Panc1 (cell line): ENCODE measurements around the gene SBF1. TPM values are rescaled to one million over a fixed set of nuclear protein-coding genes. Genes with fewer than 3 reads are reported as not detected.

Experiments used
- ATAC-seq: fragments of 200-7000 bp; cut with Tn5 transposase; 2 replicates; pipeline ENCODE4 v1.9.1; 2020; ENCODE audit warnings: mild to moderate bottlenecking, moderate library complexity
- BruUV-seq: library from RNA; stranded (reverse); fragments of 400-500 nt; replicated peaks from 2 replicates; lab custom pipeline; 2021; lab: Mats Ljungman, UMichigan
- CTCF ChIA-PET: fragments of 300-600 bp; sonication (Branson Sonifier 250); formaldehyde crosslinking; loops from one replicate; lab custom pipeline; 2022; ENCODE audit warnings: antibody characterized with exemption; lab: Charles Lee
- POLR2A ChIA-PET: fragments of 300-600 bp; sonication (Branson Sonifier 250); formaldehyde crosslinking; loops from one replicate; lab custom pipeline; 2022; ENCODE audit warnings: antibody characterized with exemption; lab: Charles Lee
- DNase-seq: peaks from one replicate; pipeline ENCODE4 v3.0.0-alpha.2; 2010; ENCODE audit warnings: low read depth, low spot score
- H3K27ac ChIP-seq: 2 replicates; pipeline ENCODE4 v1.5.1; 2011; ENCODE audit warnings: mild to moderate bottlenecking, low read length, inconsistent platforms
- H3K27me3 ChIP-seq: fragments of 200-500 bp; sonication (Bioruptor generic); 2 replicates; pipeline ENCODE4 v1.6.0; 2014; ENCODE audit warnings: low read length, inconsistent platforms; ENCODE audit not compliant: control insufficient read depth, insufficient read depth
- H3K36me3 ChIP-seq: fragments of 200-500 bp; sonication (Bioruptor generic); 2 replicates; pipeline ENCODE4 v1.5.1; 2014; ENCODE audit warnings: inconsistent platforms, mild to moderate bottlenecking, low read length, moderate library complexity; ENCODE audit not compliant: control insufficient read depth, insufficient read depth
- H3K4me1 ChIP-seq: 2 replicates; pipeline ENCODE4 v1.5.1; 2011; ENCODE audit warnings: inconsistent platforms, mild to moderate bottlenecking, low read length, moderate library complexity; ENCODE audit not compliant: control insufficient read depth, insufficient read depth
- H3K4me3 ChIP-seq, 2 experiments: 2 replicates each; pipeline ENCODE4 v1.5.1; 2011 to 2012; ENCODE audit warnings: low read depth in 2 of 2, low read length in 2 of 2, mild to moderate bottlenecking in 2 of 2, inconsistent platforms in 1 of 2, moderate library complexity in 1 of 2
- H3K9me3 ChIP-seq: fragments of 200-500 bp; sonication (Bioruptor generic); 2 replicates; pipeline ENCODE4 v1.5.1; 2014; ENCODE audit warnings: low read depth, mild to moderate bottlenecking, inconsistent platforms, low read length, moderate library complexity; ENCODE audit not compliant: control insufficient read depth, insufficient read depth
- CTCF ChIP-seq: fragments of 450-650 bp; IDR thresholded peaks from 2 replicates; pipeline ENCODE4 v1.5.1; 2017; ENCODE audit warnings: mild to moderate bottlenecking
- POLR2AphosphoS5 ChIP-seq: IDR thresholded peaks from 2 replicates; pipeline ENCODE4 v1.6.1; 2012; ENCODE audit warnings: mild to moderate bottlenecking, low read depth, low read length, moderate library complexity
- REST ChIP-seq, 2 experiments: IDR thresholded peaks; 2 replicates each; pipeline ENCODE4 v1.6.1; 2011 to 2012; ENCODE audit warnings: low read depth in 2 of 2, control low read depth in 1 of 2, low read length in 1 of 2, mild to moderate bottlenecking in 1 of 2, moderate library complexity in 1 of 2; ENCODE audit not compliant: insufficient read depth in 1 of 2
- SIN3A ChIP-seq: IDR thresholded peaks from 2 replicates; pipeline ENCODE4 v1.6.1; 2012; ENCODE audit warnings: low read depth, mild to moderate bottlenecking, low read length, moderate library complexity, borderline replicate concordance; ENCODE audit not compliant: insufficient read depth
- TCF7L2 ChIP-seq: IDR thresholded peaks from 2 replicates; pipeline ENCODE4 v1.6.1; 2011; ENCODE audit warnings: mild to moderate bottlenecking, low read depth, low read length, inconsistent platforms
- in situ Hi-C: cut with HindIII; loops from 2 replicates; pipeline ENCODE4 v1.10.0; 2016; ENCODE audit warnings: low sequenced_read_pairs, low pct_unique_long_range_greater_than_20kb
- intact Hi-C: fragments of 100-400 bp; cut with micrococcal nuclease; formaldehyde crosslinking; loops from one replicate; pipeline ENCODE4 v1.10.0; 2022; ENCODE audit not compliant: unreplicated experiment
- total RNA-seq: library from RNA; stranded (reverse); gene quantifications from one replicate; pipeline ENCODE4 v1.2.1, GENCODE V29; 2021; ENCODE audit not compliant: unreplicated experiment

SBF1 gene
- total RNA-seq, 1 experiment from 2014 or later: 59.2 TPM

GRCh38 chr22:50461536-50461935, 13.3 kb downstream of the SBF1 start:
- intact Hi-C loops (no loop called here), in situ Hi-C loops (no loop called here)
- ATAC-seq (no peak), DNase-seq (no peak)
- ChIA-PET CTCF (no interaction called here), POLR2A (no interaction called here)
- no peak overlapping the region for H3K4me3 ChIP-seq
- peaks cover 5% of the 10 kb centered on the region; the same call in 1 of the 2 replicates for H3K36me3 ChIP-seq
- no peaks in the 10 kb centered on the region for H3K9me3 ChIP-seq
- no TSS peak for BruUV-seq
- no peak overlapping the region for H3K27ac ChIP-seq
- no peaks in the 10 kb centered on the region for H3K4me1 ChIP-seq
- no peaks in the 10 kb centered on the region for H3K27me3 ChIP-seq
- TF ChIP-seq REST (IDR thresholded peaks at IDR 0.05; ENCODE audit: insufficient read depth in 1 of 2, low read depth in 2 of 2, low read length in 1 of 2) (no peak), CTCF (no peak), SIN3A (no peak), TCF7L2 (no peak), POLR2AphosphoS5 (no peak)

GRCh38 chr22:50460938-50461337, 13.9 kb downstream of the SBF1 start:
- BruUV-seq: no TSS peak
- H3K9me3 ChIP-seq: no peaks in the 10 kb centered on the region
- no peak overlapping the region for H3K27ac ChIP-seq
- H3K27me3 ChIP-seq: no peaks in the 10 kb centered on the region
- H3K4me3 ChIP-seq: no peak overlapping the region
- ATAC-seq (no peak), DNase-seq (no peak)
- POLR2A ChIA-PET: no interaction called here
- CTCF ChIA-PET: no interaction called here
- intact Hi-C loops (no loop called here), in situ Hi-C loops (no loop called here)
- no peaks in the 10 kb centered on the region for H3K4me1 ChIP-seq
- no peak for TF ChIP-seq POLR2AphosphoS5
- TF ChIP-seq CTCF: no peak
- no peak for TF ChIP-seq SIN3A
- TF ChIP-seq TCF7L2: no peak
- TF ChIP-seq REST (IDR thresholded peaks at IDR 0.05; ENCODE audit: insufficient read depth in 1 of 2, low read depth in 2 of 2, low read length in 1 of 2): no peak
- peaks cover 5% of the 10 kb centered on the region; the same call in 1 of the 2 replicates for H3K36me3 ChIP-seq
